Muscle layer of duodenum (tissue), 2 donors: Measurements from ENCODE around the gene AMBRA1.
A peak's percentile ranks its signal among the peaks of the same experiment; 100 is the strongest.

Experiments used
- H3K27ac ChIP-seq: one replicate; pipeline ENCODE4 v1.7.0; 2013; ENCODE audit warnings: mild to moderate bottlenecking, low read length
- H3K27me3 ChIP-seq: one replicate; pipeline ENCODE4 v1.7.0; 2013; ENCODE audit warnings: low read depth, mild to moderate bottlenecking, control low read depth, low read length
- H3K36me3 ChIP-seq, 2 donors: one replicate each; pipeline ENCODE4 v1.7.0; 2013; ENCODE audit warnings: low read length in 2 of 2, control low read depth in 1 of 2, mild to moderate bottlenecking in 1 of 2; ENCODE audit not compliant: insufficient read depth in 2 of 2, control insufficient read depth in 1 of 2
- H3K4me1 ChIP-seq, 2 donors: one replicate each; pipeline ENCODE4 v1.7.0; 2013; ENCODE audit warnings: low read length in 2 of 2, mild to moderate bottlenecking in 2 of 2, control low read depth in 1 of 2, moderate library complexity in 1 of 2; ENCODE audit not compliant: insufficient read depth in 2 of 2, control insufficient read depth in 1 of 2
- H3K4me3 ChIP-seq, 2 donors: one replicate each; pipeline ENCODE4 v1.7.0; 2013; ENCODE audit warnings: low read length in 2 of 2, low read depth in 1 of 2, mild to moderate bottlenecking in 1 of 2
- H3K9me3 ChIP-seq, 2 donors: one replicate each; pipeline ENCODE4 v1.7.0; 2013; ENCODE audit warnings: low read length in 2 of 2, control low read depth in 1 of 2, mild to moderate bottlenecking in 1 of 2; ENCODE audit not compliant: control insufficient read depth in 1 of 2
- donor health status: healthy.

Gene AMBRA1

GRCh38 chr11:46393759-46394158 is 200.1 kb downstream of the AMBRA1 start:
- Histone ChIP-seq H3K4me1 (peaks cover 3 to 37% of the 10 kb centered on the region in 2 donors), H3K27ac (no peak overlapping the region), H3K9me3 (no peaks in the 10 kb centered on the region), H3K4me3 (no peak overlapping the region), H3K36me3 (peaks cover 17 to 28% of the 10 kb centered on the region in 2 donors), H3K27me3 (peaks cover 24% of the 10 kb centered on the region)

- no peak overlapping the region for H3K27ac ChIP-seq
- peaks cover 17 to 27% of the 10 kb centered on the region in 2 donors for H3K36me3 ChIP-seq
- H3K9me3 ChIP-seq: no peaks in the 10 kb centered on the region
- H3K4me1 ChIP-seq: peaks cover 4 to 37% of the 10 kb centered on the region in 2 donors
- H3K4me3 ChIP-seq: no peak overlapping the region
- H3K27me3 ChIP-seq: peaks cover 29% of the 10 kb centered on the region
Observed at GRCh38 chr11:46393231-46393616, 200.6 kb downstream of the AMBRA1 start.

- H3K27ac ChIP-seq: no peak overlapping the region
- H3K36me3 ChIP-seq: peaks cover 11 to 21% of the 10 kb centered on the region in 2 donors
- H3K27me3 ChIP-seq: peaks cover 33% of the 10 kb centered on the region
- H3K4me1 ChIP-seq: peaks cover 4 to 37% of the 10 kb centered on the region in 2 donors
- peak overlapping the region in 1 of 2 donors; percentile 63 for H3K4me3 ChIP-seq
- no peaks in the 10 kb centered on the region for H3K9me3 ChIP-seq
Observed at GRCh38 chr11:46392421-46393230, 201.2 kb downstream of the AMBRA1 start.

GRCh38 chr11:46391578-46392420 is 202.0 kb downstream of the AMBRA1 start, which contains the start of gene CHRM4:
TSS of gene CHRM4 (minus strand) at chr11:46391776. CDS start at chr11:46386557, 5,219 bp downstream.
- Histone ChIP-seq H3K9me3 (no peaks in the 10 kb centered on the region), H3K27me3 (peaks cover 35% of the 10 kb centered on the region), H3K36me3 (peaks cover 4 to 13% of the 10 kb centered on the region in 2 donors), H3K4me3 (peak within 1 kb of the TSS in 1 of 2 donors; percentile 63), H3K27ac (no peak within 1 kb of the TSS), H3K4me1 (peaks cover 4 to 37% of the 10 kb centered on the region in 2 donors)

GRCh38 chr11:46391186-46391577 is 202.6 kb downstream of the AMBRA1 start:
- Histone ChIP-seq H3K4me1 (peaks cover 4 to 37% of the 10 kb centered on the region in 2 donors), H3K36me3 (peaks cover 0 to 6% of the 10 kb centered on the region in 2 donors), H3K4me3 (no peak overlapping the region), H3K9me3 (no peaks in the 10 kb centered on the region), H3K27ac (no peak overlapping the region), H3K27me3 (peaks cover 40% of the 10 kb centered on the region)

- Histone ChIP-seq H3K9me3 (no peaks in the 10 kb centered on the region), H3K27me3 (peaks cover 40% of the 10 kb centered on the region), H3K4me3 (peak overlapping the region in 1 of 2 donors; percentile 62), H3K4me1 (peaks cover 4 to 37% of the 10 kb centered on the region in 2 donors), H3K27ac (no peak overlapping the region), H3K36me3 (peaks cover 0 to under 1% of the 10 kb centered on the region in 2 donors)
Observed at GRCh38 chr11:46390331-46391171, 203.3 kb downstream of the AMBRA1 start.

- no peak overlapping the region for H3K27ac ChIP-seq
- H3K9me3 ChIP-seq: no peaks in the 10 kb centered on the region
- H3K4me1 ChIP-seq: peaks cover 4 to 37% of the 10 kb centered on the region in 2 donors
- H3K4me3 ChIP-seq: peak overlapping the region; percentile 46 to 62
- peaks cover 40% of the 10 kb centered on the region for H3K27me3 ChIP-seq
- no peaks in the 10 kb centered on the region for H3K36me3 ChIP-seq
Observed at GRCh38 chr11:46389450-46390330, 204.1 kb downstream of the AMBRA1 start.

- Histone ChIP-seq H3K27me3 (peaks cover 40% of the 10 kb centered on the region), H3K36me3 (no peaks in the 10 kb centered on the region), H3K4me1 (peaks cover 4 to 37% of the 10 kb centered on the region in 2 donors), H3K27ac (no peak overlapping the region), H3K4me3 (peak overlapping the region in 1 of 2 donors; percentile 62), H3K9me3 (no peaks in the 10 kb centered on the region)
Observed at GRCh38 chr11:46388619-46389449, 205.0 kb downstream of the AMBRA1 start.

GRCh38 chr11:46387919-46388618 is 205.8 kb downstream of the AMBRA1 start:
- H3K36me3 ChIP-seq: no peaks in the 10 kb centered on the region
- H3K27me3 ChIP-seq: peaks cover 40% of the 10 kb centered on the region
- no peak overlapping the region for H3K4me3 ChIP-seq
- H3K4me1 ChIP-seq: peaks cover 4 to 33% of the 10 kb centered on the region in 2 donors
- H3K27ac ChIP-seq: no peak overlapping the region
- no peaks in the 10 kb centered on the region for H3K9me3 ChIP-seq
